A549 (cell line): Measurements from ENCODE around the gene PDS5A.

Source experiments
- CBX2 ChIP-seq: fragments of 200-600 bp; sonication (generic); IDR thresholded peaks from 2 replicates; pipeline ENCODE4 v1.6.1; 2016; ENCODE audit warnings: low read depth, mild to moderate bottlenecking, borderline replicate concordance
- EP300 ChIP-seq, 2 experiments: fragments of >200 bp; sonication (Bioruptor Twin); formaldehyde crosslinking; IDR thresholded peaks; 2 replicates in 1 of 2; 3 replicates in 1 of 2; pipeline ENCODE4 v1.6.1; 2016 to 2017
- KDM1A ChIP-seq: fragments of 200-600 bp; sonication (generic); IDR thresholded peaks from 2 replicates; pipeline ENCODE4 v1.6.1; 2016; ENCODE audit warnings: low read depth, mild to moderate bottlenecking
- MYC ChIP-seq: IDR thresholded peaks from 2 replicates; pipeline ENCODE4 v1.6.1; 2012; ENCODE audit warnings: mild to moderate bottlenecking, inconsistent platforms, low read length, improper control_type of control experiment, borderline replicate concordance
- POLR2AphosphoS2 ChIP-seq: conservative IDR thresholded peaks from 2 replicates; pipeline ENCODE4 v1.6.1; 2012; ENCODE audit warnings: low read length, improper control_type of control experiment, inconsistent platforms
- RAD21 ChIP-seq, 2 experiments: fragments of >200 bp in 1 of 2; sonication (Bioruptor Twin) in 1 of 2; formaldehyde crosslinking in 1 of 2; IDR thresholded peaks in 1 of 2; conservative IDR thresholded peaks in 1 of 2; 2 replicates in 1 of 2; 3 replicates in 1 of 2; pipeline ENCODE4 v1.6.1; 2012 to 2018; ENCODE audit warnings: inconsistent platforms in 1 of 2
- REST ChIP-seq: fragments of 200-600 bp; sonication (generic); IDR thresholded peaks from 2 replicates; pipeline ENCODE4 v1.6.1; 2016; ENCODE audit warnings: antibody characterized with exemption, mild to moderate bottlenecking, moderate library complexity
- TF ChIP-seq, protein P1 (sequence below): fragments of 250-450 bp; sonication (Bioruptor Pico); IDR thresholded peaks from 2 replicates; pipeline ENCODE4 v1.5.0; 2020; ENCODE audit warnings: low read depth, mild to moderate bottlenecking, moderate library complexity
- TF ChIP-seq, protein P2 (sequence below): fragments of >200 bp; sonication (Bioruptor Twin); formaldehyde crosslinking; IDR thresholded peaks from 3 replicates; pipeline ENCODE4 v1.5.1; 2016

DNA sequence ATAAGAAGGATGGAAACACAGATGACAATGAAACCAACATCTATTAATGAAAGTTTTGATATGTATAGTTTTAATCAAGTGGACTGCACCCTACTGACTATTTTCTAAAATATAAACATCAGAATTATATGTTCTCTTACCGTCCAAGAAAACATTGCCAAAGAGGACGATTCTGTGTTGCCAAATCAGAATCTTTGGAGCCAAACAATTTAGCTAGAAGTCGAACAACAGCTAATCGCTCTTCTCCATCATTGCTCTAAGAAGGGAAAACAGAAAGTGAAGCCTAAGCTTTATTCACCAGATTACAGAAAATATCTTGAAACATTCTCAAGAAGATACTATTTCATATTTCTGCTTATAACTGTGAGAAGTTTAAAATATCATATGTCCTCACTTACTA is 64.2 kb downstream of the PDS5A start:
- TF ChIP-seq KDM1A (no peak), MYC (no peak), CBX2 (no peak), EP300 (IDR thresholded peaks at IDR 0.05) (no peak), RAD21 (conservative IDR thresholded peaks at IDR 0.05 in 1 of 2, IDR thresholded peaks at IDR 0.05 in 1 of 2) (no peak), POLR2AphosphoS2 (no peak), REST (no peak)
- TF ChIP-seq, protein P1, sequence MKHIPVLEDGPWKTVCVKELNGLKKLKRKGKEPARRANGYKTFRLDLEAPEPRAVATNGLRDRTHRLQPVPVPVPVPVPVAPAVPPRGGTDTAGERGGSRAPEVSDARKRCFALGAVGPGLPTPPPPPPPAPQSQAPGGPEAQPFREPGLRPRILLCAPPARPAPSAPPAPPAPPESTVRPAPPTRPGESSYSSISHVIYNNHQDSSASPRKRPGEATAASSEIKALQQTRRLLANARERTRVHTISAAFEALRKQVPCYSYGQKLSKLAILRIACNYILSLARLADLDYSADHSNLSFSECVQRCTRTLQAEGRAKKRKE = no peak
- TF ChIP-seq, protein P2, sequence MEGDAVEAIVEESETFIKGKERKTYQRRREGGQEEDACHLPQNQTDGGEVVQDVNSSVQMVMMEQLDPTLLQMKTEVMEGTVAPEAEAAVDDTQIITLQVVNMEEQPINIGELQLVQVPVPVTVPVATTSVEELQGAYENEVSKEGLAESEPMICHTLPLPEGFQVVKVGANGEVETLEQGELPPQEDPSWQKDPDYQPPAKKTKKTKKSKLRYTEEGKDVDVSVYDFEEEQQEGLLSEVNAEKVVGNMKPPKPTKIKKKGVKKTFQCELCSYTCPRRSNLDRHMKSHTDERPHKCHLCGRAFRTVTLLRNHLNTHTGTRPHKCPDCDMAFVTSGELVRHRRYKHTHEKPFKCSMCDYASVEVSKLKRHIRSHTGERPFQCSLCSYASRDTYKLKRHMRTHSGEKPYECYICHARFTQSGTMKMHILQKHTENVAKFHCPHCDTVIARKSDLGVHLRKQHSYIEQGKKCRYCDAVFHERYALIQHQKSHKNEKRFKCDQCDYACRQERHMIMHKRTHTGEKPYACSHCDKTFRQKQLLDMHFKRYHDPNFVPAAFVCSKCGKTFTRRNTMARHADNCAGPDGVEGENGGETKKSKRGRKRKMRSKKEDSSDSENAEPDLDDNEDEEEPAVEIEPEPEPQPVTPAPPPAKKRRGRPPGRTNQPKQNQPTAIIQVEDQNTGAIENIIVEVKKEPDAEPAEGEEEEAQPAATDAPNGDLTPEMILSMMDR = no peak
